Measurements from ENCODE around the gene ATP5MC2. TPM values are rescaled to one million over a fixed set of nuclear protein-coding genes. Genes with fewer than 3 reads are reported as not detected.
"Not testable (repeated sequence)": the region's sequence is repeated elsewhere in the genome, so short reads cannot be mapped to it uniquely, and the experiment has no call there.

Gene ATP5MC2
- total RNA-seq (100 to 1,000 TPM; 152 to 183 TPM), polyA plus RNA-seq (100 to 1,000 TPM; 389 to 390 TPM)
- long read RNA-seq, donor 1, transcript ATP5MC2-202 (5 exons, 878 nt): major isoform, 32 of 40 reads
- long read RNA-seq, donor 1, partial matches to known transcripts: 0 of 40 reads
- long read RNA-seq, donor 1, other reads (novel, unspliced or antisense): 3 of 40 reads
- long read RNA-seq, donor 2, transcript ATP5MC2-202 (5 exons, 878 nt): major isoform, 38 of 54 reads
- long read RNA-seq, donor 2, transcript ATP5MC2-203 (4 exons, 1,976 nt): minor isoform, 9 of 54 reads
- long read RNA-seq, donor 2, partial matches to known transcripts: 1 of 54 reads
- long read RNA-seq, donor 2, other reads (novel, unspliced or antisense): 5 of 54 reads

GRCh38 chr12:53675701-53676607 is at the start of gene ATP5MC2:
Gene ATP5MC2, minus strand, starts transcription at chr12:53676083. Its CDS starts 3,469 bp downstream, at chr12:53672614.
- Histone ChIP-seq H3K36me3 (ENCODE audit: control insufficient read depth in 1 of 2, insufficient read depth in 2 of 2, low read length in 1 of 2) (peaks cover 0 to 3% of the 10 kb centered on the region in 2 donors), H3K4me1 (ENCODE audit: control insufficient read depth in 1 of 2, insufficient read depth in 2 of 2, low read length in 2 of 2) (peaks cover 0 to 2% of the 10 kb centered on the region in 2 donors), H3K27ac (ENCODE audit: low read depth in 1 of 2, low read length in 2 of 2) (peak within 1 kb of the TSS; percentile 80 to 99), H3K4me3 (ENCODE audit: low read length in 2 of 2) (peak within 1 kb of the TSS; percentile 43 to 58), H3K27me3 (ENCODE audit: control insufficient read depth in 1 of 2, insufficient read depth in 2 of 2, low read length in 1 of 2) (no peaks in the 10 kb centered on the region), H3K9me3 (ENCODE audit: control insufficient read depth, low read length) (no peaks in the 10 kb centered on the region)
- ATAC-seq (ENCODE audit: low FRiP score) (peak; percentile 98), DNase-seq (peak; percentile 98 to 99)
- WGBS, 2 donors: 1% methylated on average over 60 to 61 of the region's 61 CpGs
- intact Hi-C loops (cut with DNase I): loop anchor here (1.0 to 5.0 kb wide), 4 partner anchors 49 to 134 kb away; partner anchors contain the start of gene ATF7 (in 2 of the 2)

- Histone ChIP-seq H3K4me3 (ENCODE audit: low read length in 2 of 2) (no peak overlapping the region), H3K36me3 (ENCODE audit: control insufficient read depth in 1 of 2, insufficient read depth in 2 of 2, low read length in 1 of 2) (peaks cover 3 to 12% of the 10 kb centered on the region in 2 donors), H3K27me3 (ENCODE audit: control insufficient read depth in 1 of 2, insufficient read depth in 2 of 2, low read length in 1 of 2) (no peaks in the 10 kb centered on the region), H3K27ac (ENCODE audit: low read depth in 1 of 2, low read length in 2 of 2) (no peak overlapping the region), H3K9me3 (ENCODE audit: control insufficient read depth, low read length) (no peaks in the 10 kb centered on the region), H3K4me1 (ENCODE audit: control insufficient read depth in 1 of 2, insufficient read depth in 2 of 2, low read length in 2 of 2) (peaks cover 3 to 5% of the 10 kb centered on the region in 2 donors)
- intact Hi-C loops (cut with DNase I): no loop called here
- WGBS, 2 donors: 82 to 86% methylated on average over 3 of the region's 3 CpGs
- DNase-seq (no peak), ATAC-seq (ENCODE audit: low FRiP score) (no peak)
These were observed 46.7 kb upstream of the ATP5MC2 start for GRCh38 chr12:53722450-53723041.

GRCh38 chr12:53720946-53721345 is 45.1 kb upstream of the ATP5MC2 start:
- peaks cover 3 to 14% of the 10 kb centered on the region in 2 donors for H3K36me3 ChIP-seq (ENCODE audit: control insufficient read depth in 1 of 2, insufficient read depth in 2 of 2, low read length in 1 of 2)
- WGBS, 2 donors: 48 to 72% methylated on average over 1 of the region's 1 CpG
- intact Hi-C loops (cut with DNase I): no loop called here

GRCh38 chr12:53719649-53720048 is 43.8 kb upstream of the ATP5MC2 start:
- no peaks in the 10 kb centered on the region for H3K27me3 ChIP-seq (ENCODE audit: control insufficient read depth in 1 of 2, insufficient read depth in 2 of 2, low read length in 1 of 2)
- 59 to 65% methylated on average over 2 of the region's 2 CpGs for WGBS, 2 donors
- no peak for ATAC-seq (ENCODE audit: low FRiP score)
- no peaks in the 10 kb centered on the region for H3K9me3 ChIP-seq (ENCODE audit: control insufficient read depth, low read length)
- H3K4me1 ChIP-seq (ENCODE audit: control insufficient read depth in 1 of 2, insufficient read depth in 2 of 2, low read length in 2 of 2): no peaks in the 10 kb centered on the region
- peaks cover 13 to 25% of the 10 kb centered on the region in 2 donors for H3K36me3 ChIP-seq (ENCODE audit: control insufficient read depth in 1 of 2, insufficient read depth in 2 of 2, low read length in 1 of 2)
- no peak for DNase-seq
- intact Hi-C loops (cut with DNase I): no loop called here
- H3K4me3 ChIP-seq (ENCODE audit: low read length in 2 of 2): no peak overlapping the region
- no peak overlapping the region for H3K27ac ChIP-seq (ENCODE audit: low read depth in 1 of 2, low read length in 2 of 2)

More at GRCh38 chr12:53720946-53721345, 45.1 kb upstream of the ATP5MC2 start:
- DNase-seq: no peak
- H3K27me3 ChIP-seq (ENCODE audit: control insufficient read depth in 1 of 2, insufficient read depth in 2 of 2, low read length in 1 of 2): no peaks in the 10 kb centered on the region
- no peak overlapping the region for H3K4me3 ChIP-seq (ENCODE audit: low read length in 2 of 2)
- no peaks in the 10 kb centered on the region for H3K9me3 ChIP-seq (ENCODE audit: control insufficient read depth, low read length)
- H3K4me1 ChIP-seq (ENCODE audit: control insufficient read depth in 1 of 2, insufficient read depth in 2 of 2, low read length in 2 of 2): peaks cover 0 to 5% of the 10 kb centered on the region in 2 donors
- no peak for ATAC-seq (ENCODE audit: low FRiP score)
- H3K27ac ChIP-seq (ENCODE audit: low read depth in 1 of 2, low read length in 2 of 2): no peak overlapping the region

GRCh38 chr12:53718567-53718966 is 42.7 kb upstream of the ATP5MC2 start:
- ATAC-seq (ENCODE audit: low FRiP score); intact Hi-C loops (cut with DNase I): not testable (repeated sequence)
- WGBS, 2 donors: 80 to 85% methylated on average over 5 to 6 of the region's 6 CpGs

GRCh38 chr12:53717319-53717718 is 41.4 kb upstream of the ATP5MC2 start:
- H3K27me3 ChIP-seq (ENCODE audit: control insufficient read depth in 1 of 2, insufficient read depth in 2 of 2, low read length in 1 of 2): no peaks in the 10 kb centered on the region
- H3K4me1 ChIP-seq (ENCODE audit: control insufficient read depth in 1 of 2, insufficient read depth in 2 of 2, low read length in 2 of 2): no peaks in the 10 kb centered on the region
- DNase-seq (no peak), ATAC-seq (ENCODE audit: low FRiP score) (no peak)
- intact Hi-C loops (cut with DNase I): no loop called here
- H3K27ac ChIP-seq (ENCODE audit: low read depth in 1 of 2, low read length in 2 of 2): no peak overlapping the region
- H3K9me3 ChIP-seq (ENCODE audit: control insufficient read depth, low read length): no peaks in the 10 kb centered on the region
- 78 to 81% methylated on average over 5 of the region's 5 CpGs for WGBS, 2 donors
- no peak overlapping the region for H3K4me3 ChIP-seq (ENCODE audit: low read length in 2 of 2)
- peaks cover 17 to 27% of the 10 kb centered on the region in 2 donors for H3K36me3 ChIP-seq (ENCODE audit: control insufficient read depth in 1 of 2, insufficient read depth in 2 of 2, low read length in 1 of 2)

More at GRCh38 chr12:53718567-53718966, 42.7 kb upstream of the ATP5MC2 start:
- not testable (repeated sequence) for H3K4me1 ChIP-seq (ENCODE audit: control insufficient read depth in 1 of 2, insufficient read depth in 2 of 2, low read length in 2 of 2); H3K9me3 ChIP-seq (ENCODE audit: control insufficient read depth, low read length); H3K4me3 ChIP-seq (ENCODE audit: low read length in 2 of 2); DNase-seq; H3K27ac ChIP-seq (ENCODE audit: low read depth in 1 of 2, low read length in 2 of 2); H3K27me3 ChIP-seq (ENCODE audit: control insufficient read depth in 1 of 2, insufficient read depth in 2 of 2, low read length in 1 of 2)
- peaks cover 18 to 30% of the 10 kb centered on the region in 2 donors for H3K36me3 ChIP-seq (ENCODE audit: control insufficient read depth in 1 of 2, insufficient read depth in 2 of 2, low read length in 1 of 2)

- Histone ChIP-seq H3K9me3 (ENCODE audit: control insufficient read depth, low read length) (no peaks in the 10 kb centered on the region), H3K27ac (ENCODE audit: low read depth in 1 of 2, low read length in 2 of 2) (no peak overlapping the region), H3K27me3 (ENCODE audit: control insufficient read depth in 1 of 2, insufficient read depth in 2 of 2, low read length in 1 of 2) (no peaks in the 10 kb centered on the region), H3K4me1 (ENCODE audit: control insufficient read depth in 1 of 2, insufficient read depth in 2 of 2, low read length in 2 of 2) (no peaks in the 10 kb centered on the region), H3K36me3 (ENCODE audit: control insufficient read depth in 1 of 2, insufficient read depth in 2 of 2, low read length in 1 of 2) (peaks cover 17 to 18% of the 10 kb centered on the region in 2 donors), H3K4me3 (ENCODE audit: low read length in 2 of 2) (no peak overlapping the region)
- 68 to 88% methylated on average over 4 of the region's 4 CpGs for WGBS, 2 donors
- intact Hi-C loops (cut with DNase I): no loop called here
- DNase-seq (no peak), ATAC-seq (ENCODE audit: low FRiP score) (no peak)
These were observed 38.1 kb upstream of the ATP5MC2 start for GRCh38 chr12:53714004-53714403.

GRCh38 chr12:53713516-53713915 is 37.6 kb upstream of the ATP5MC2 start:
- intact Hi-C loops (cut with DNase I): no loop called here
- WGBS, 2 donors: 76 to 78% methylated on average over 9 of the region's 9 CpGs
- DNase-seq: no peak

More at GRCh38 chr12:53713516-53713915, 37.6 kb upstream of the ATP5MC2 start:
- H3K9me3 ChIP-seq (ENCODE audit: control insufficient read depth, low read length): no peaks in the 10 kb centered on the region
- no peak for ATAC-seq (ENCODE audit: low FRiP score)
- no peaks in the 10 kb centered on the region for H3K4me1 ChIP-seq (ENCODE audit: control insufficient read depth in 1 of 2, insufficient read depth in 2 of 2, low read length in 2 of 2)
- no peak overlapping the region for H3K4me3 ChIP-seq (ENCODE audit: low read length in 2 of 2)
- H3K36me3 ChIP-seq (ENCODE audit: control insufficient read depth in 1 of 2, insufficient read depth in 2 of 2, low read length in 1 of 2): peaks cover 17 to 18% of the 10 kb centered on the region in 2 donors
- no peak overlapping the region for H3K27ac ChIP-seq (ENCODE audit: low read depth in 1 of 2, low read length in 2 of 2)
- H3K27me3 ChIP-seq (ENCODE audit: control insufficient read depth in 1 of 2, insufficient read depth in 2 of 2, low read length in 1 of 2): no peaks in the 10 kb centered on the region

Measured in aorta (tissue), 5 donors.